ENCODE results near the gene TMEM201.

The TMEM201 gene

GRCh38 chr1:9654051-9654833 is 65.5 kb downstream of the TMEM201 start:
- DNase-seq, result no peak

GRCh38 chr1:9654834-9655723 is 66.4 kb downstream of the TMEM201 start:
- DNase-seq, result no peak

- no peak for DNase-seq
These were observed 67.1 kb downstream of the TMEM201 start for GRCh38 chr1:9655836-9656235.

GRCh38 chr1:9657521-9658032 is 68.9 kb downstream of the TMEM201 start:
- DNase-seq, result no peak

- DNase-seq, result no peak
These were observed 69.5 kb downstream of the TMEM201 start for GRCh38 chr1:9658199-9658598.

GRCh38 chr1:9659328-9659727 is 70.6 kb downstream of the TMEM201 start:
- DNase-seq, result no peak

- DNase-seq, result no peak
These were observed 74.5 kb downstream of the TMEM201 start for GRCh38 chr1:9663257-9663656.

Data from cortex of kidney (tissue), 1 donor.